Stimulated activated CD4-positive, alpha-beta T cell treated with anti-CD3 and anti-CD28 coated beads, Interleukin-2, amount 100 ng/mL, for 4 hours (primary cell): Measurements from ENCODE around the gene TUBB2B.
"Not testable (repeated sequence)": the region's sequence is repeated elsewhere in the genome, so short reads cannot be mapped to it uniquely, and the experiment has no call there.

ENCODE experiments used
- DNase-seq: peaks from one replicate; pipeline ENCODE4 v3.0.0-alpha.2; 2020; ENCODE audit warnings: low read depth

TUBB2B gene

DNA sequence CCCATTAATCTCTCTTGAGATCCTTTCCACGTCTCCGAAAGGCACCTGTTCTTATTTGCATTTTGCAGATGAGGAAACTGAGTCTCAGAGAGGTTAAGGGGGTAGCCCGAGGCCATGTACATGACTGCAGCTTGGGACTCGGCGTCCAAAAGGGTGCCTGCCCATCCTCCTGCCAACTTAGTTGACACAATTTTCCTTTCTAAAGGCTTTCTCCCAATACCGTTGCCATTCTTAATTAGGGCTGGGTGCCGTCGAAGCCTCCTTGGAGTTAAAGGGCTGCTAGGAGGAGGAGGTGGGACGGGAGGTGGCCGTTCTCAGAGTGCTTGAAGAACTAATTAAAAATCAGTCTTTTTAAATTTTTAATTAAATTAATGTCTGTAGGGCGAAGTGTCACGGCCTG is 30.7 kb upstream of the TUBB2B start:
- DNase-seq: no peak

DNA sequence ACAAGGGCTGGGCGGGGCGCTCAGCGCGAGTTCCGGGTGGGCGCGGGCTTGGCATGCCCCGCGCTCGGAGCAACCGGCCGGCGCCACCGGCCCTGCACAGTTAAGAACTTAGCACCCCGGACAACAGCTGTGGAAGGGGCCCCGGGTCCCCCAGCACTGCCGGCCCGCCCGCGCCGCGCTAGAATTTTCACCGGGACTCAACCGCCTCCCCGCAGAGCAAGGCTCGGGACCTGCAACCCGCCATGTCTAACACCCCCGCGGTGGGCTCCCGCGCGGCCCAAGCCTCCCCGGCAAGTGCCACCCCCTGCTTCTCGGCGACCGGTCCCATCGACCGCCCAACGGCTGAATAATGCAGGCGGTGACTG is 26.1 kb upstream of the TUBB2B start:
- no peak for DNase-seq

GRCh38 chr6:3252861-3253596 is 25.6 kb upstream of the TUBB2B start:
- DNase-seq: no peak

DNA sequence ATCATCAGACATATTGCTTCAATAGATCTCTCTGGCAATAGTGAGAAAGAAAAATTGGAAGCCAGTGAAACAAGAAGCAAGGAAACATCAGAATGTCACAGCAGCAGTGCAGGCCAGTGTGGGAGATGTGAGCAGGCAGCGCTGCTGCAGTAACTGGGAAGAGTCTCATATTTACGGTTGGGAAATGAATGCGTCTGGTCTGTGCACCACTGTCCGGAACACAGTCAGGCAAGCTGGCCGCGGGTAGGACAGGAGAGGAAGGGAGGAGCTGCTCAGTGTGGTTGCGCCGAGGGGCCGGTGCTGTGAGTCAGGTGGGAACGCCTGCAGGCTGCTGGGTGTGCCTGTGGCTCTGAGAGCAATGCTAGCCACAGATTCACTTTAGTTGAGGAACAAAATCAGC is 24.9 kb upstream of the TUBB2B start:
- DNase-seq: no peak

DNA sequence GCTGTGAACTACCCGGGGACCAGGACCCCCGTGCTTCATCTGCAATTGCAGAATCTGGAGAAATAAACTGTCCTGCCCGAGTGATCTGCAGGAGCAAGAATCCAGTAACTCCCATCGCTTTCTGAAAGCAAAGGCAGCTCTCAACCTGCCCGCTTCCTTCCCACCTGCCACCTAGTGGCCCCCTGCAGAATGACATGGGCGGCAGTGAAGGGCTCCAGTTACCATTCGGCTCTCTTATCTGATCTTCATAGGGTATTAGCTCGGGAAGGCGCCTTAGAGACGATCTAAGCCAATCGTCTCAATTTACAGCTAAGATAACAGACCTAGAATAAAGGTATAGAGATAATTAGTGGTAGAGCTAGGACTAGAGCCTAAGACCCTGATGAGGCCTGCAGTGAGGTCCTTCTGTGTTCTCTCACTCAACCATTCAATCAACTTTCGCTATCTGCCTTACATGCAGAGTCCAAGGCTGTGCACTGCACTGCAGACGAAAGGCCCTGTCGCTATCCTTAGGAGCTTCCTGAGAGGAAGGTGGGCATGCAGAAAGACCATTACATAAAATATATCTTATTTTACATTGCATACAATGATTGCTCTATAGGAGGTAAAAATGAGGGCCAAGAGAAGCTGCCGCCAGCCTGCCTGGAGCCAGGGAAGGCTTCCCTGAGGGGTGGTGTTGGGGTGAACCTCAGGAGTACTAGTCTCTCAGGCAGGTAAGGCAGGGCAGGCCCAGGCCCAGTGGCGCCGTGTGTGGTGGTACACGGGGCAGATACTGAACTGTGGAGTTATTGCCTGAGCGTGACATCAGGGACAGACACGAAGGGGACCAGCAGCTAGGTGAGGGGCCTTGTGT is 24.2 kb upstream of the TUBB2B start:
- peak; percentile 73 for DNase-seq

DNA sequence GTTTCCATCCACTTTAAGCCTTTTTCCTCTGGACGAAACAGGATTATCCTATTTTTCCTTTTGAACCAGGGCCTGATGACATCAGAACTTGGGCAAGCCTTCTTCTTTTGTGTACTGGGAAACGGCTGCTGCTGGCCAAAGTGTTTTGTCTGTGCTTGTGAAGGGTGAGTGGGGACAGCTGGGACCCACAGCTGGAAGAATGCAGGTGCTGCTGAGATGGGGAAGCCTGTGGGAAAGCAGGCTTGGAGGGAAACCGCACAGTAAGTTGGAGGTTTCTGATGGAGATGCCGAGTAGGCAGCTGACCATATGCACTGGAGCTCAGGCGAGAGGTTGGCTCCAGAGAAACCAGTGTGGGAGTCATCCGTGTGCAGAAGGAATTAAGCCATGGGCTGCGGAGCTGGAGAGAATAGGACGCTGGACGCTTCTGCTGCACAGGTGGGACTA is 22.8 kb upstream of the TUBB2B start:
- no peak for DNase-seq

DNA sequence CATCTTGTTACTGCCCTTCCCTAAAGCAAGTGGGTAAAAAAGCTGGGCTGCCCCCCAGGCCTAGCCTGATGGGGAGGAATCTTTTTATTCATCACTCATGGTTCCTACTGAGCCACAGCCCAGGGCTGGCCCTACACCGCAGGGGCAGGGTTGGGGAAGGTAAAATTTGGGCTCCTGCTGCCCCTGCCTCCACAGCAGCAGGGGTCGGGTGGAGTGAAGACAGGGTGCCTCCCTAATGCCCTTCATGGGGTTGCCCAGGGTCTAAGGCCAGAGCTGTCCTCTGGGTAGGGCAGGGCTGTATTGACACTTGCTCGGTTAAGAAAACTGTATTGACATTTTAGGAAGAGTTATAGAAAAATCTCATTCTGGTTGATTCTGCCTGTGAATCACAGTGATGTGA is 22.4 kb upstream of the TUBB2B start:
- no peak for DNase-seq

DNA sequence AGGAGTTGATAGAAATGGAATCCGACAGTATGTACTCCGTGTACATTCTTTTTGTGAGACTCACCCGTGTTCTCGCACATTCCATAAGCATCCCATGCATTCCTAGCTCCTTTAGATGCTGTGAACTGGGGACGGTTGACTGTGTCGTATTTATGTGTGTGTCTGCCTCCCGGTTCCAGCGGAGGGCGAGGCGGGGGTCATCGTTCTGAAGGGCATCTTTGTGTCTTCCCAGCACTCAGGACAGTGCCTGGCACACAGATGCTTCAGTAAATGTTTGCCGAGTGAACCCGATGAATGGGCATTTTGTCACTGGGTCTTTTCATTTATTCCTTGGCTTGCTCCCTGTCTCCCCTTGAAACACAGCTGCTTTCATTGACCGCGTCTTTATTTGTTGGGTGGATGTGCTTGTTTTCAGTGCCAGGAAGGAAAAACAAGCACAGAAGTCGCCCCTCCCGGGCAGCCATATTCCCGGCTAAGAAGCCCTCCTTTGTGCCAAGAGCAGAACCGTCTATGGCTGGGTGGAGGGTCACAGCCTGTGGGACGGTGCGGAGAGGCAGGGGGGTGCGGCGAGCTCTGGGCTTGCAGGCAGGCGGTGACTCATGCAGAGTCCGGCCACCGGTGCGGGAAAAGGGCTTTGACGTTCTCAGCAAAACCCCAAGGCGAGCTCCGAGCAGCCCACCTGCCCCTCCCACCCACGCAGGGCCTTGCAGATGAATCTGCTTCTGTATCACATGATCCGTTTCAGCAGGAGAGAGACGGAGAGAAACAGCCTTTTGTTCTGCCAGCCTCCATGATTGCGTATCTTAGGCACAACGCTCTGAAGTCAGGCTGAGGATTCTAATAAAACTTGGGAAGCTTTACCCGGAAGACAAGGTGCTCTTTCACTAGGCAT is 20.0 kb upstream of the TUBB2B start:
- no peak for DNase-seq

DNA sequence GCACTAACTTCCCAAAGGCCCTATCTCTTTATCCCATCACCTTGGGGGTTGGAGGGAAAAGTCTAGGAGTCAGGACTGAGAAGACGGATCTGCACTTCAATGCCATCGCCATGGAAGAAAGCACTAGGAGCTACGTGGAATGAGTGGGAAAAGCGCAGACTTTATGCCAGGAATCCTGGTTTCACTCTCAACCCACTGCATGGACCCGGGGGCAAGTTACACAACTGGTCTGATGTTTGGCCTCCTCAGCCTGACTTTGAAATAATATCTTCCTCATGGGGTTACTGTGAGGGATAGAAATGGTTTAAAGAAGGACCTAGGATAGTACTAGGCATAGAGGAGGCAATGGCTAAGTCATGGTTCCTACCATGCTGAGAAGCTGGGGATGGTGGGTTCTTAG is 17.8 kb upstream of the TUBB2B start:
- no peak for DNase-seq

DNA sequence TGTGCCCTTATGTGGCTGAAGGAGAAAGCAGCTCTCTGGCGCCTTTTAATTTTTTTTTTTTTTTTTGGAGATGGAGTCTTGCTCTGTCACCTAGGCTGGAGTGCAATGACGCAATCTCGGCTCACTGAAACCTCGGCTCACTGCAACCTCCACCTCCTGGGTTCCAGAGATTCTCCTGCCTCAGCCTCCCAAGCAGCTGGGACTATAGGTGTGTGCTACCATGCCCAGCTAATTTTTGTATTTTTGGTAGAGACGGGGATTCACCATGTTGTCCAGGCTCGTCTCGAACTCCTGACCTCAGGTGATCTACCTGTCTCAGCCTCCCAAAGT is 17.3 kb upstream of the TUBB2B start:
- not testable (repeated sequence) for DNase-seq

DNA sequence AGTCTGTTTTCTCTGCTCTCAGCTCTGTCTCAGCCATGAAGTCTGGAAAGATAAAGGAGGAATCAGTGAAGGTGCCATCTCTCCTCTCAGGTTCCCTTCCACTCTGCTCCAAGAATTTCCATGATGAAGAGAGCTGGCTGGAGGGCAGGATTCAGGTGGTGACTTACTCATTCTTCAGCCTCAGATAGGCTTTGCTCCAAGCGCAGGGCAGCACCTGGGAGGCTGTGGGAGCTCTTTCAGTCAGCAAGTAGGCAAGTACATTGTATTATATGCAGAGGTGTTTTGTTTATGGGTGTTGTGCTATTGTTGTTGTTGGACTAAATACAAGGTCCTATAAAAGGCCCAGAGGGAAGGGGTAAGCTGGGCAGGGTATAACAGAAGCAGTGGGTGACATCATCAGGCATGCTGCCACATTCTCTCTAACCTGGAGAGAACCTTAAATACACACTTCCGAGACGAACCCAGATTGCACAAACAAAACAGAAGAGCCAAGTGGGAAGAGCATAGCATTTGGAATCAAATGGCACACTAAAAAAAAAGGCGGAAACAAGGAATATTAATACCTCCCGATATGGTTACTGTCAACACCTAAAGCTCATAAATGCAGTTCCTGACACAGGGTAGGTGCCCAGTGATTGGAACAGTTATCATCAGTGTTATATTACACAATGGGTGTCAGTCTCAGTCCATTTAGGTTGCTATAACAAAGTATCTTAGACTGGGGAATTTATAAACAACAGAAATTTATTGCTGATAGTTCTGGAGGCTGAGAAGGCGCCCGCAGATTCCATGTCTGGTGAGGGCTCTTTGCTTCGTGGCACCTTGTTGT is 16.8 kb upstream of the TUBB2B start:
- no peak for DNase-seq

- DNase-seq: no peak
Measured at GRCh38 chr6:3242768-3243167, 15.3 kb upstream of the TUBB2B start.

- not testable (repeated sequence) for DNase-seq
Measured at GRCh38 chr6:3241745-3242144, 14.3 kb upstream of the TUBB2B start.

DNA sequence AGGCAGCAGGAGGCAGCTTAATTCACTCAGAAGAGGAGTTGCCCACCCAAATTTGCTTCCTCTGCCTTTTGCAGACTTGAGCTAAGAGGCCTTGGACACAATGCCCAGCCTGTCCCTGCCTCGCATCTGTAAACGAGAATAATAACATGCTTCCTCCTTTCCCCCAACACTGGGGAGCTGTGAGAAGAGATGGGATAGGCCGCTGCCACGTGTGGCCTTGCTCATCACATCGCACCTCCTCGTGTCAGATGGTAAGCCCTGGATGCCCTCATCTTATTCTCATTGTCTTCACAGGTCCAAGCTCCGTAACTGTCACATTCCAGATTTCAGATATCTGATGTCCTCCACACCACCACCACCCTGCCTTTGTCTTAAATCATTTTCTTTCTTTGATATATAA is 13.1 kb upstream of the TUBB2B start:
- no peak for DNase-seq

- DNase-seq: no peak
Measured at GRCh38 chr6:3239110-3239830, 11.8 kb upstream of the TUBB2B start.

- no peak for DNase-seq
Measured at GRCh38 chr6:3237761-3238662, 10.6 kb upstream of the TUBB2B start.

DNA sequence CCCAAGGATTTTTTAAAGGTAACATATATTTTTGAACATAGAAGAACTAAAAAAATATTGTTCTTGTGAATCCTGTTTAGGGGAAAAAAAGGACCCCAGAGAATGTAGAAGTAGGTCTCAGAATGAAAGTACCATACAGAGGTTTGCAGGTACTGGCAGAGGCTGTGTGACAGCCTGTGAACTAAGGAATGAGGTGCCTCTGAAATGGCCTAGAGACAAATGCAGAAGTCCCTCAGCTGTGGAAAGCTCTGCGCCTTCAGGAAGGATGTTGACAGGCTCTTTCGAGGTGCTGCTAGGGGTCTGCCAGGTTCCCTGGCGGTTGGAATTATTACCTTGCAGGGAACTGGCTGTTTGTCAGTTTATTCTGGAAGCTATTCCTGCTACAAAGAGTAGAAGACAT is 8.6 kb upstream of the TUBB2B start:
- DNase-seq: no peak

- DNase-seq: no peak
Measured at GRCh38 chr6:3235486-3235885, 8.0 kb upstream of the TUBB2B start.

DNA sequence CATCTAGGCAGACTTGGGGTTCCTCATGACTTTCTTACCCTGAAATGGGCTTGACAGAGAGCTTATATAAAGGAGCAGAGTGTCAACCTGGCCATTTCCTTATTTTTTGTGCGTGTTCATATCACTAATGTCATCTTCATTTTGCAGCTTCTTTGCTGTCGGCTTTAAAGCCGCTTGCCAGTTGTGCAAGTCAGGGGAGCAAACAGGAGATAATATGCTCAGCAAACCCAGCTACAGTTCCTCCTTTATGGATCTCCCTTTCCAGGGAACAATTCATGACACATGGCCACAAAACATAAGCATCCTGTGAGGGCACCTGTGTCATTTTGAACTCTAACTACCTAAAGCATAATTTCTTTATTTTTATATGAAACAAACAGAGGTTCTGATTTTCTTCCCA is 6.5 kb upstream of the TUBB2B start:
- no peak for DNase-seq

DNA sequence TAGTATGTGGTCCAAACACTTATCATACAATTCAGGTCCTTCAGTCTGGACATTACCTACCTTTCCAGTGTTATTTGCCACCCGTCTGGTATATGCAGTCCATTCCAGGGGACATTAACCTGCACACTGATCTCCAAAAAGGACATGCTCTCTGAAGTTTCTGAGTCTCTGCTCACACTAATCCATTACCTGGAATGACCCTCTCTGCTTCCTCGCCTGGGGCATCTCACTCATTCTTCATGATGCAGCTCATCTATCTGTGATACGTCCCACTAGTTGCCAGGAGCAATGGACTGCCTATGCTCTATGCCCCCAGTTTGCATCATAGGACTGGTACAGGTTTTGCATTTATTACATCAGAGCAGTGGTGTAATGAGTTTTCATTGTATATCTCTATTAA is 5.9 kb upstream of the TUBB2B start:
- DNase-seq: no peak
